Measurements from ENCODE around the gene GNAQ. TPM values are rescaled to one million over a fixed set of nuclear protein-coding genes. Genes with fewer than 3 reads are reported as not detected.

Gene GNAQ
- polyA plus RNA-seq, 1 donor (not counting 4 experiments of a cell fraction or from before 2014, with no cell fraction given): 64.3 TPM

GRCh38 chr9:77871483-77871882, 160.1 kb downstream of the GNAQ start:
- Histone ChIP-seq H3K4me2 (ENCODE audit: control insufficient read depth, extremely low read depth, insufficient read depth, low read depth, low read length) (no peak overlapping the region), H2AFZ (ENCODE audit: control insufficient read depth, low read length) (no peak overlapping the region), H3K4me1 (ENCODE audit: control insufficient read depth, extremely low read depth, insufficient read depth, low read length) (peaks cover 5% of the 10 kb centered on the region), H3K27ac (ENCODE audit: control insufficient read depth, insufficient read depth, low read length) (no peak overlapping the region), H3K9ac (ENCODE audit: control insufficient read depth, extremely low read depth, insufficient read depth, low read length) (no peak overlapping the region), H3K4me3 (ENCODE audit: control insufficient read depth in 2 of 3, extremely low read depth in 1 of 3, insufficient read depth in 2 of 3, low read depth in 1 of 3, low read length in 3 of 3) (no peak overlapping the region), H3K27me3 (ENCODE audit: control insufficient read depth, extremely low read depth, insufficient read depth, low read length) (no peaks in the 10 kb centered on the region), H3K9me1 (ENCODE audit: control insufficient read depth, extremely low read depth, insufficient read depth, low read length) (no peaks in the 10 kb centered on the region), H3K36me3 (ENCODE audit: control insufficient read depth in 2 of 2, extremely low read depth in 1 of 2, insufficient read depth in 2 of 2, low read length in 2 of 2) (no peaks in the 10 kb centered on the region), H4K20me1 (ENCODE audit: control insufficient read depth, extremely low read depth, insufficient read depth, low read length) (no peaks in the 10 kb centered on the region), H3K79me2 (ENCODE audit: control insufficient read depth, insufficient read depth, low read length) (peaks cover 7% of the 10 kb centered on the region), H3K9me3 (ENCODE audit: control insufficient read depth, low read depth, low read length) (no peaks in the 10 kb centered on the region)
- no peak for DNase-seq (ENCODE audit: low read depth, low spot score)
- FAIRE-seq: peak; percentile 9
- dilution Hi-C loops (cut with MboI; ENCODE audit: extremely low pct_ligation_motif_present, low sequenced_read_pairs): no loop called here
- TF ChIP-seq EZH2 (IDR thresholded peaks at IDR 0.05; ENCODE audit: low read length) (no peak), CTCF (optimal IDR thresholded peaks at IDR 0.05 in 1 of 3, IDR thresholded peaks at IDR 0.05 in 1 of 3, conservative IDR thresholded peaks at IDR 0.05 in 1 of 3; ENCODE audit: extremely low read depth in 1 of 3, insufficient read depth in 2 of 3, low read length in 3 of 3) (no peak)

GRCh38 chr9:77866878-77867277, 164.7 kb downstream of the GNAQ start:
- no peak overlapping the region for H3K9ac ChIP-seq (ENCODE audit: control insufficient read depth, extremely low read depth, insufficient read depth, low read length)
- TF ChIP-seq CTCF (optimal IDR thresholded peaks at IDR 0.05 in 1 of 3, IDR thresholded peaks at IDR 0.05 in 1 of 3, conservative IDR thresholded peaks at IDR 0.05 in 1 of 3; ENCODE audit: extremely low read depth in 1 of 3, insufficient read depth in 2 of 3, low read length in 3 of 3) (no peak), EZH2 (IDR thresholded peaks at IDR 0.05; ENCODE audit: low read length) (no peak)
- H3K4me1 ChIP-seq (ENCODE audit: control insufficient read depth, extremely low read depth, insufficient read depth, low read length): no peaks in the 10 kb centered on the region
- H3K79me2 ChIP-seq (ENCODE audit: control insufficient read depth, insufficient read depth, low read length): peaks cover 1% of the 10 kb centered on the region
- FAIRE-seq (no peak), DNase-seq (ENCODE audit: low read depth, low spot score) (no peak)
- no peak overlapping the region for H3K27ac ChIP-seq (ENCODE audit: control insufficient read depth, insufficient read depth, low read length)
- H3K9me3 ChIP-seq (ENCODE audit: control insufficient read depth, low read depth, low read length): no peaks in the 10 kb centered on the region
- dilution Hi-C loops (cut with MboI; ENCODE audit: extremely low pct_ligation_motif_present, low sequenced_read_pairs): no loop called here
- no peak overlapping the region for H3K4me2 ChIP-seq (ENCODE audit: control insufficient read depth, extremely low read depth, insufficient read depth, low read depth, low read length)
- H3K9me1 ChIP-seq (ENCODE audit: control insufficient read depth, extremely low read depth, insufficient read depth, low read length): no peaks in the 10 kb centered on the region
- H3K27me3 ChIP-seq (ENCODE audit: control insufficient read depth, extremely low read depth, insufficient read depth, low read length): no peaks in the 10 kb centered on the region
- no peak overlapping the region for H3K4me3 ChIP-seq (ENCODE audit: control insufficient read depth in 2 of 3, extremely low read depth in 1 of 3, insufficient read depth in 2 of 3, low read depth in 1 of 3, low read length in 3 of 3)
- H2AFZ ChIP-seq (ENCODE audit: control insufficient read depth, low read length): no peak overlapping the region
- peaks cover 0 to 2% of the 10 kb centered on the region in 2 experiments for H3K36me3 ChIP-seq (ENCODE audit: control insufficient read depth in 2 of 2, extremely low read depth in 1 of 2, insufficient read depth in 2 of 2, low read length in 2 of 2)
- no peaks in the 10 kb centered on the region for H4K20me1 ChIP-seq (ENCODE audit: control insufficient read depth, extremely low read depth, insufficient read depth, low read length)

Measured in keratinocyte (primary cell).